HG03025 (cell line): ENCODE data around the gene PSAPL1.

Experiments
- ATAC-seq: cut with Tn5 transposase; IDR thresholded peaks from one replicate; pipeline ENCODE4 v1.9.1; 2021; ENCODE audit warnings: mild to moderate bottlenecking, moderate library complexity; ENCODE audit not compliant: unreplicated experiment, low FRiP score

Gene PSAPL1

DNA sequence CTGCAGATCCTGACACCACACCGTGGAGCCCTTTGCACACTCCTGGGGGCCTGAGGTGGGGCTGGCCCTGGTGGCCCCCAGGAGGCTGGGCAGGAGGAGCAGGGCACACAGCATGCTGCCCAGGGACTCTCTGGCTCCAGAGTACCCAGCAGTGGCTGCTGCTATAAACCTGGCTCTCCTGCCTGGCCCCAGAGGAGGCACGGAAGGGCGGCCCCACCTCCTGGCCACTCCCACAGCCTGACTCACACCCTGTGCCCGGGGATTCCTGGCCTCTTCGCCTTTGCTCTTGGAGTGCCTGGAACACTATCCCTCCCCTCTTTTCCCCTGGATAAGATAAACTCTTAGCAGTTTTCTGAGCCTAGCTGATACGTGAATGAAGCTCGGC, at the start of gene PSAPL1:
TSS of gene PSAPL1 (minus strand) at position 165 of the 385 bp plus-strand sequence. CDS start at position 114, 51 bp downstream.
- ATAC-seq = no peak

DNA sequence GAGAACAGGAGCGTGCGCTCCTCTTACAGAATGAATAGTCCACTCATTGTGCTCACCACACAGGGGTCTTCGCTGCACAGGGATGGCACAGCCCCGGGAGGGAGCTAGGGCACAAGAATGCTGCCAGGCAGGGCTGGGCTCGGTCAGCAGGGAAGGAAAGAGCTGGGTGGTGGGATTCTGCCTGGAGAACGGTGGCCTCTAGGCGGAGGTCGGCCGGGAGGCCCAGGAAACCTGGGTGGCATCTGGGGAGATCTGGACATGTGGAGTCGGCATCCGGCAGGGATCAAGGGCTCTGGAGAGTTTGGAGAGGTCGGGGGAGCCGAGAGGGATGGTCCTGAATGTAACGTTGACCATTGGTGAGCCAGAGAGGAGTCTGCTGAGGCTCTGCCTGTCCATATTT, 46.5 kb upstream of the PSAPL1 start:
- ATAC-seq = no peak

- ATAC-seq = no peak
Measured at GRCh38 chr4:7480423-7480822, 45.7 kb upstream of the PSAPL1 start.

GRCh38 chr4:7478665-7479064, 43.9 kb upstream of the PSAPL1 start:
- ATAC-seq = no peak

GRCh38 chr4:7477695-7478094, 43.0 kb upstream of the PSAPL1 start:
- no peak for ATAC-seq

DNA sequence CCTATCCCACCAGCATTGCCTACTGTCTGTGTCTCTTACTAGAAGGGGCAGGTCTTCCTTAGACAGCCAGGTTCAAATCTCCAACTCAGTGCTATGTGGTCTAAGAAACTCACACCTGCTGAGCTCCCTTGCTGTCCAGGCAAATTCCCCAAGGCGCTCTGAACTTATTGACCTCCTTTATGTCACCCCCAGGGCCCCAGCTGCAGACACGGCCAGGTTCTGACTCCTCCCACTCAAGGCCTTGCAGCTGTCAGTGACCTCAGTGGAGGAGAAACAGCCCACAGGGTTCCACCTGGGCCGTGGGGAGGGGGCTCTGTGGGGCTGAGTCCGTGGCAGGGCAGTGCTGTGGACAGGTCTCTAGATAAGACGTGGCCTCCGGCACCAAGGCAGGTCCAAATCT, 42.1 kb upstream of the PSAPL1 start:
- no peak for ATAC-seq

- no peak for ATAC-seq
Measured at GRCh38 chr4:7475207-7475606, 40.5 kb upstream of the PSAPL1 start.

- ATAC-seq = no peak
Measured at GRCh38 chr4:7474320-7474719, 39.6 kb upstream of the PSAPL1 start.

DNA sequence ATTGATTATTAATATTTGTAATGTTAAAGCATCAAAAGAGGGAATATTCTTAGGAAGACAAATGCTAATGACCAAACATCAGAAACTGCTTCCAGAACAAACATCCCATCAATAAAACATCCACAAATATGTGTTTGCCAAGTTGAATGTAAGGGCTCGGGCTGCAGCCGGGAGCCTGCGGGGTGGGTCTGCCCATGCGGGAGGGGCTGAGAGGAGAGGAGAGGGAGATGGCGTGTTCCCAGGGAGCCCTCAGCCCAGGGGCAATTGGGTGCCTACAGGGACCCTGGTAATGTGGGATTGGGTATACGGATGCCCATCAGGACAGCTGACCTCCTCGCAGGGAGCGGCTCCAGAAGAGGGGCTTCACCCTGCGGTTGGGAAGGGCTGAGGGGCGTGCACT, 38.4 kb upstream of the PSAPL1 start:
- ATAC-seq = no peak

DNA sequence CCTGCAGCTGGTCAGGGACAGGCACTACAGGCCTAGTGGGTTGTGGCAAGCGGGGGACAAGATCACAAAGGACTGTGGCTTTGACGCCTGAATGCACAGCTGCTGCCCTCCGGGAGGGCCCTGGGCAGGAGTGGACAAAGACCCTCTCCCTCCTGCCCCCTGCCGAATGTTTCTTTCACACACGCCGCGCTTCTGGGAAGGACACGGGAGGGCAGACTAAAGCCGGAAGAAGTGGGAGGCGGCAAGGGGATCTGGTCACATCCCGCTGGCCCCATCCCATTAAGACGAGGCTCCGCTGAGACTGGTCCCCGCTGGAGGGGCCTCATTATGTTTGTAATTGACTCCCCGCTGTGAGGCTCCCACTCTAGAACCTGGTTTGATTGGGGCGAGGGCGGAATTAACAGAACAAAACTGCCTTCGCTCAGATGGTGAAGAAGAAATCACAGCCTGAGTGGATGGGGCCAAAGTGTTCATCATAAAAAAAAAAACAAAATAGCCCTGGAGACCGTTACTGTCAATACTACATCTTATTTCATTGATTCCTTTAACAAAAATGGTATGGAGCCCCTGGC, 37.8 kb upstream of the PSAPL1 start:
- no peak for ATAC-seq

- ATAC-seq = no peak
Measured at GRCh38 chr4:7470522-7471128, 35.9 kb upstream of the PSAPL1 start.

DNA sequence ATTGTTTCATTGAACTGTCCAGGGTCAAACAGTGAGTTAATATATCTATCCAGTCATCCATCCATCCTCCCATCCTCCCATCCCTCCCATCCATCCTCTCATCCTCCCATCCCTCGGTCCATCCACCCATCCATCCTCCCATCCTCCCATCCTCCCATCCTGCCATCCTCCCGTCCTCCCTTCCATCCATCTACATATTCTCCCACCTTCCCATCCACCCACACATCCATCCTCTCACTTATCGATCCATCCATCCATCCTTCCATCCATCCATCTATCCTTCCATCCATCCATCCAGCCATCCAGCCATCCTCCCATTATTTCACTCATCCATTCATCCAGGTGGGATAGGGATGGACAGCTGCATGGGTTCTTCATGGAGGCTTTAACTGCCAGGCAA, 35.4 kb upstream of the PSAPL1 start:
- ATAC-seq = no peak

GRCh38 chr4:7469023-7469422, 34.3 kb upstream of the PSAPL1 start:
- ATAC-seq = no peak

DNA sequence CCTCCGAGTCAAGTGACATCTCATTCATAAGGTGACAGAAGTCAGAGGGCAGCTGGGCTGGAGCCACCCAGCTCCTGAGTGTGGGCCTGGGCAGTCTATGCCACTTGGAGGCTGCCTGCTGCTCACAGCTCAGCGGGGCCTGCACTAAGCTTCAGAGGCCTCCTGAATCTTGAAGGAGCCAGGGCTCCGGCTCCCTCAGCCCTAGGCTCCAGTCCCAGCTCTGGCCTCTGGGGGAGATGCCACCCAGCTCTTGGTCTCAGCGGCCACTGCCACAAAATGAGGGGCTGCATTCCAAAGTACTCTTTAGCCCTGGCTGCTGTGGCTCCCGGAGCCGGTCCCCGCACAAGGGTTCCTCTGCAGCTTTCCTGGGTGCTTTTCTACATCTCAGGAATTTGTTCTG, 32.7 kb upstream of the PSAPL1 start:
- no peak for ATAC-seq

DNA sequence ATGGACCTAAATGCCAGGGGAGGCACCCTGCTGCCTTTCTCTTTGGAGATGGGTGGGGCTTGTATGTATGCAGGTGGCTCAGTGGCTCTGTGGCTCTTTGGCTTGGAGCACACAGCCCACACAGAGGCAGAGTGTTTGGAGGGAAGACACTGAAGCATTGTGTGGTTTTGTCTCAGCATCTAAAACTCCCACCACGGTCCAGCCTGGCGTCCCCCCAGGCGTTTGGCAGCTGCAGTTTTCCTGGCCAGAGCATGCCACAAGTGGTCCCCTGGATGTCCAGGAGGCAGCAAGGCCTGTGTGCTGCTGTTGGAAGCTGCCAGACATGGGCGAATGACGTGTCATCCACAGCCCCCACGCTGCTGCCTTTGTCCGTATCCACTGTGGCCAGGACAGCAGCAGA, 32.2 kb upstream of the PSAPL1 start:
- no peak for ATAC-seq

- no peak for ATAC-seq
Measured at GRCh38 chr4:7466215-7466614, 31.5 kb upstream of the PSAPL1 start.

DNA sequence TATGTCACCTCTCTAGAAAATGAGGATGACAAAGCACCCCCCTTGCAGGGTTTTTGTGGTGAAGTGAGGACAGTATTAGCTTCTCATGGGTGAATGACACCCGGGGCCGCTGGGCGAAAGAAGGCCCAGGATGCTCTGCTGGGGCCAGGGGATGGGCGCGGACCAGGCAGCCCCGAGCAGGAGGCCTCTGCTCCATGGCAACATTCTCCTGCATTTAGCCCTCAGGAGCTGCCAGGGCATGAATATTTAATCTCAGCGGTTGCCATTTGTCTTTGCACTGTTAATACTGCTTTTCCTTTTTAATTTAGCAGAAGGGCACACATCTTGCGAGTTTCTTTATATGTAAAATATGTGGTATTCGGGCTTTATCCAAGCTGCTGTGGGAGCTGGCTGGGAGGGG, 30.3 kb upstream of the PSAPL1 start:
- no peak for ATAC-seq

DNA sequence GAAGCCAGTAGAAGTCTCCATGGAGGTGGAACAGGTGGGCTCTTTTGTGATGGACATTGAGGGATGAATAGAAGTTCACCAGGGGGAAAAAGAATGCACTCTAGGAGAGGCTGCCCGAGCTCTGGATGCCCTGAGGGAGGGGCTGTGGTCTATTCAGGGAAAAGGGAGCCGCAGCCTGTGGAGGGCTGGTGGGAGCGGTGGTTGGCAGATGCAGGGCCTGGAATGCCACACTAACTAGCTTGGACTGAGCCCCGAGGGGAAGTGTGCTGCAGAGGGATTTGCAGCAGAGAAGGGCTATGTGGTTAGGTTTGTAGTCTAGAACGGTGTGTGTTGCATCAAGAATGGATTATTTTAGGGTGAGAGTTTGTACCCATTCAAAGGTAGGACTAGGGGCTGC, 29.5 kb upstream of the PSAPL1 start:
- ATAC-seq = no peak

DNA sequence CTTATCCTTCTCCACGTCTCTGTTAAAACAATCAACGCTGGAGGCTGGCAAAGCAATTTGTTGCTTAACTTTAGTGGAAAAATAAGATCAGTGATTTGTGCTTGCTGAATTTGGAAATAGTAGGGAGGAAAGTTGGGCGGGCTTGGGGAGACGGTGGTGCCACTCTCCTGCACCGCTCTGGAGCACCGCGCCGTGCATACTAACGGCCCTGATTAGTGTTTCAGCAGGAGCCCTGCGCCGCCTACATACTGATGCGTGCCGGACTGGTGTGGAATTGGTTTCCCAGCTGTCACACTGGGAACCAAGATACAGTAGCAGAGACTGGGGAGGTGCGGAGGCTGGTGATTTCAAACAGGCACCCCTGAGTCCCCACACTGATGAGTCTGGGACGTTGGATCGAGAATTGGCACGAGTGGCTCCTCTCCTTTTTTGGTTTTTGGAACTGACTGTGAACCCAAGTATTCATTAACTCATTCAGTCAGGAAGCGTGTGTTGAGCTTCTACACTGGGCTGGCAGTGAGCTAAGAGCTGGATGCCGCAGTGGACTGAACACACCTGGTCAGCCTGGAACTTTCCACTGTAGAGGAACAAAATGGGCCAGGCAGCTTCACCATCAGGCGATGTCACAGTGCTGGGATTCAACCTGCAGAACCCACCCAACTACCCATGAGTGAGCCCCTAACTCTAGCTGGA, 29.0 kb upstream of the PSAPL1 start:
- ATAC-seq = no peak

DNA sequence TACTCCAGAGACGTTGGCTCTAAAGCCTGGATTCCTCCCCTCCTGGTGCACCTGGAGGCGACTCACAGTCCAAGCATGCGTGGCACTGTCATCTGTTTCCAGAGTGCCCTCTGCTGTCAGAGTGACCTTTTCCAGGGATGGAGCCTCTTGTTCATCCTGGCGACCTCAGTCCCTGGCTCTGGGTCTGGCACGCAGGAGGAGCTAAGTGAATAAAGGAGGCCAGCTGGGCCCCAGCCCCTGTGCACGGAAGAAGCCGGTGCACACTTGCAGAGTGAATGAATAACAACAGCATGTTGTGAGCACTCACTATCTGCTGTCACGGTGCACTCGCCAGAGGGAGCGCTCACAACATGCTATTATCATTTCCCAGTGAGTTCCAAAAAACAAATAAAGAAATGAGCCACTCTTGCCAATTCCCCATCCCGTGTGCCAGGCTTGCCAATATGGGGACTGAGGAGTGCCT, 27.8 kb upstream of the PSAPL1 start:
- no peak for ATAC-seq

DNA sequence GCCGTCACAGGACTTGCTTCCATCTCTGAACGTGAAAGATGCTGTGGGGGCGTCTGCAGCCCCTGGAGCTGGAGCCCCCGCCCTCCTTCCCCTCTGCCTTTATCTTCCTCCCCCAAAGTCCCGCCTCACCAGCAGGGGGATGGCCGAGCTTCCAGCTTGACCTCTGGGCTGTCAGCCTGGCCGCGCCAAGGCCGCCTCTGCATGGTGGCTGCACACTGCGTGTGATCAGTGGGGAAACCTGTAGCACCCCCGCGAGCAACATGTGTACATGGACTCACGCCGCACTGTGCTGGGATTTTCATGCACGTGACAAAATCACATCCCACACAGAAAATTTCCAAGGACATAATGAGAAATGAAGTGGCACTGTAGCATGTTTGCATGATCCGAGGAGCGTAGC, 26.5 kb upstream of the PSAPL1 start:
- ATAC-seq = no peak

GRCh38 chr4:7460566-7460965, 25.8 kb upstream of the PSAPL1 start:
- no peak for ATAC-seq
